Panc1 (cell line): ENCODE results near the gene CCDC8.

Experiments used
- POLR2AphosphoS5 ChIP-seq: IDR thresholded peaks from 2 replicates; pipeline ENCODE4 v1.6.1; 2012; ENCODE audit warnings: mild to moderate bottlenecking, low read depth, low read length, moderate library complexity
- TCF7L2 ChIP-seq: IDR thresholded peaks from 2 replicates; pipeline ENCODE4 v1.6.1; 2011; ENCODE audit warnings: mild to moderate bottlenecking, low read depth, low read length, inconsistent platforms
- TF ChIP-seq, protein P1 (sequence below): fragments of 450-650 bp; IDR thresholded peaks from 2 replicates; pipeline ENCODE4 v1.5.1; 2017; ENCODE audit warnings: mild to moderate bottlenecking

- TF ChIP-seq, protein P1, sequence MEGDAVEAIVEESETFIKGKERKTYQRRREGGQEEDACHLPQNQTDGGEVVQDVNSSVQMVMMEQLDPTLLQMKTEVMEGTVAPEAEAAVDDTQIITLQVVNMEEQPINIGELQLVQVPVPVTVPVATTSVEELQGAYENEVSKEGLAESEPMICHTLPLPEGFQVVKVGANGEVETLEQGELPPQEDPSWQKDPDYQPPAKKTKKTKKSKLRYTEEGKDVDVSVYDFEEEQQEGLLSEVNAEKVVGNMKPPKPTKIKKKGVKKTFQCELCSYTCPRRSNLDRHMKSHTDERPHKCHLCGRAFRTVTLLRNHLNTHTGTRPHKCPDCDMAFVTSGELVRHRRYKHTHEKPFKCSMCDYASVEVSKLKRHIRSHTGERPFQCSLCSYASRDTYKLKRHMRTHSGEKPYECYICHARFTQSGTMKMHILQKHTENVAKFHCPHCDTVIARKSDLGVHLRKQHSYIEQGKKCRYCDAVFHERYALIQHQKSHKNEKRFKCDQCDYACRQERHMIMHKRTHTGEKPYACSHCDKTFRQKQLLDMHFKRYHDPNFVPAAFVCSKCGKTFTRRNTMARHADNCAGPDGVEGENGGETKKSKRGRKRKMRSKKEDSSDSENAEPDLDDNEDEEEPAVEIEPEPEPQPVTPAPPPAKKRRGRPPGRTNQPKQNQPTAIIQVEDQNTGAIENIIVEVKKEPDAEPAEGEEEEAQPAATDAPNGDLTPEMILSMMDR, result no peak
- no peak for TF ChIP-seq POLR2AphosphoS5
- no peak for TF ChIP-seq TCF7L2
These were observed 38.8 kb upstream of the CCDC8 start for GRCh38 chr19:46452186-46452585.
